UCSD-AML1 (cell line): ENCODE measurements around the gene SEC61G.

Experiments
- DNase-seq: peaks from one replicate; lab custom pipeline; 2025; ENCODE audit not compliant: unreplicated experiment; lab: John Stamatoyannopoulos, UW

SEC61G gene

GRCh38 chr7:54758702-54759592, at the start of gene SEC61G:
Gene SEC61G (minus strand): TSS chr7:54759211. CDS start chr7:54757588, 1,623 bp downstream.
- peak; percentile 88 for DNase-seq

GRCh38 chr7:54802841-54803240, 43.8 kb upstream of the SEC61G start:
- DNase-seq = no peak

DNA sequence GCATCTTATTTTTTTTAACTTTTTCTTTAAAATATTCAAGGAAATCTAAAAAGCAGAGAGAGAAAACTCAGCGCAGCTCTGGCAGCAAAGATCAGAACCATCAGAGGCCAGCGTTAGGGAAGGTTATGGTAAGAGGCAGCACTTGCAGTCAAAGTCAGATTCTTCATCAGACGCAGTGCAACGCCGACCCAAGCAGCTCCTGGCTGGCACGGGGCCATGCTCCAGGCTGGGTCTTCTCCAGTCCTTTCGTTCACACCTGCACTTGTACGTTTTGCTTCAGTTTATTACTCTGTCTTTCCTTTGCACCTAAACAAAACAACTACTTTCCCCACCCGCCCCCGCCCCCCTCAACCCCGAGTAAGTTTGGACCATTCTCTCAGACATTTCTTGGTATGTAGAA, 43.1 kb upstream of the SEC61G start:
- DNase-seq = no peak

DNA sequence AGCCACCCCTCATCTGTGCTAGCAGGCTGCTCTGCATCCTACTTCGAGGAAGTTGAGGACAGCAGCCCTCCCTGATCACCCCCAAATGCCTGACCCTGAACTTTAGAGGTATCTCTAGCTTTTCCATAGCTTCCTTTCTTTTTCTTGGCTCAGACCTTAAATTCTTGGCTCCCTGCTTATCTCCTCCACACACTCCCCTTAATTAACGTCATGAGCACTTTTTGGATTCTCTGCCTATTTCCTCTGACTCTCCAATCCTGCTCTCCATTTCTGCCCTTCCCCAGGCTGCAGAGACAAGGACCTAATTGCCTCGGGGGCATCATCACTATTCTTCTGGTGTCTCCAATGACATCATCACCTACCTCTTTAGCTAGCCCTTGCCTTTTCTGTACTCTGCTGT, 40.8 kb upstream of the SEC61G start:
- DNase-seq = no peak

DNA sequence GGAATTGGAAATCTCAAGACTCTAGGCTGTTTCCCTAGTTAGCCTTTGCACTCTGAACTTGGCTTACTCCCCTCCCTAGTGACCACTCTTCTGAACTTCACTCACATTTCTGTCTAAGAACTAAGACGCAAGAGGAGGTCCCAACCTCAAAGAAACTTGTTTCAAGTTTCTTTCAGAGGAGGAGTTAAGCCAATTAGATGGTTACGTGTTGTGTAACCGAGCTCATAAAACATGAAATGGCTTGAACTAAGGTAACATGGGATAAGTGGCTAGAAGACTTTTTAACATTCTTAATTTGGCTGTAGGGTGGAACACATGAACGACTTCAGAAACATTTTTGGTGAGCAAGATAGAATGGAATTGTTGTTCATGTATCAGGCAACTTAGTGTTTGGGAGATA, 39.5 kb upstream of the SEC61G start:
- DNase-seq = no peak

DNA sequence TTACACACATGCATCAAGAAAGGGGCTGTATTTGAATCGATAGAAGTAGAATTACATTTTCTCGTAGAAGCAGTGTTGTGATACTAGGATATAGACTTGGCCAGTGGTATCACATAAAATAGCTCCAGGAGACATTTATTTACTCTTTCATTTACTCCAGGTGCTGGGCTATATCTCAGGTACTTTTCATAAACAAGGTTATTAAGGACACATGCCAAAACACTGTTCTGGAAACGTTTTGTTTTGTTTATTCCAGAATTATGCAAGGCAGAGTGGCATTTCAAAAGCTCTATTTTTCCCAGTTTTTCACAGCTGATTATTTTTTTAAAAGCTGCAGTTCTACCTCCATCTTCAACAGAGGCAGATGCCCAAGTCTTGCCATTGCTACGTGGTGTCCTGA, 37.8 kb upstream of the SEC61G start:
- no peak for DNase-seq

DNA sequence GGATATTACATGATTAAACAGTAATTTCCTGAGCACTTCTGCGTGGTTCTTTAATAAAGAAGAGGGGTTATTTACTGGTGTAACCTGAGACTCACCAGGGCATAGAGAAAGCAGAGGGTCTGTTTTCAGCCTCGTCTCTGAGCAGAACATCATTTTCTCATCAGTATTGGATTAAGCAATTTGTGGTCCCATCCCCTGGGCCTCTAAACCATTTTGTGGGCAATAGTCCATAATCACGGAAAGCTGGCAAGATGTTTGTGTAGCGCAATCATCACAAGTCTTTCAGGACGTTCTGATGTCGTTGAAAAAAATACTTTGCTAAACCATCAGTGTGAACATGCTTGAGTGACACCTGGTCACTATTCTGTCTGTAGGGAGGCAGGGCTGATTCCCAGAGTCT, 37.1 kb upstream of the SEC61G start:
- DNase-seq = no peak

DNA sequence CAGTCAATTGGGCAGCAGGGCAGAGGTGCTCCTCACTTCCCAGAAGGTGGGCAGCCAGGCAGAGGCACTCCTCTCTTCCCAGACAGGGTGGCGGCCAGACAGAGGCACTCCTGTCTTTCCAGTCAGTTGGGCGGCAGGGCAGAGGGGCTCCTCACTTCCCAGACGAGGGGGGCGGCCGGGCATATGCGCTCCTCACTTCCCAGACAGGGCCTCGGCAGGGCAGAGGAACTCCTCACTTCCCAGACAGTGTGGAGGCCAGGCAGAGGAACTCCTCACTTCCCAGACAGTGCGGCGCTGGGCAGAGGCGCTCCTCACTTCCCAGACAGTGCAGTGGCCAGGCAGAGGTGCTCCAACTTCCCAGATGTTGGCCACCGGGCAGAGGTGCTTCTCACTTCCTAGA, 33.4 kb upstream of the SEC61G start:
- DNase-seq = no peak

DNA sequence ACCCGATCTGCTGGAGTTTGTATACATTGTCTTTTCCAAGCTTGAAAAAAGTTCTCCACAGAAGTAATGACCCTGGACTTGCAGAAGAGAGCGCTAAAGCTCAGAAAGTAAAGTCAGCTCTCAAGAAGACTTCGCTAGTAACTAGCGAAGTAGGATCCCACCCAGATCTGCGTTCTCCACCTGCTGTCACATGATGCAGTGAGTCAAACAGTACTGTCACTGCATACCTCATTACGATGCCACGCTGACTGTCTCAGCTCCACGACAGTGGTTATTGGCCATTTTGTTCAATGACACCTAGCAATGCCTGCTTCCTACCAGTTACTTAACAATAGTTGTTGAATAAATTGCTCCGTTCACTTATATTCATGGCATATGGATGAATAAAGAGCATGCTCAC, 29.7 kb upstream of the SEC61G start:
- DNase-seq = no peak

DNA sequence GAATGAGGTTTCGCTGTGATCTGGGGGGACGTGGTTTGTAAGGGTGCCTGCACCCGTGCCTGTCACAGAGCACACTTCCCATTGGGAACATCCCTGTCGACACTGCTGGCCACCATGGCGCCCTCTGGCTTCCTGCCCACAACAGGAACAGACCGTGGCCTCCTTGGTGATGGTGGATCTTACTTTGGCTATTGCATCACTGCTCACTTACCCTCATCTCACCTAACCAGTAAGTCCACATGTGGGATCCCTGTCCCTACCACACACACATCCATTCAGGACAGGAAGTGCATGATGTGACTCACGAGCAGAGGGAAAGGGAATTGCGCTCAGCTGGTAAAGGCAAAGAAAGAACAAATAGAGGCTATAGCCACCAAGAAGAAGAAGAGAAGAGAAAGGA, 26.2 kb upstream of the SEC61G start:
- no peak for DNase-seq

- no peak for DNase-seq
Observed at GRCh38 chr7:54783952-54784351, 24.9 kb upstream of the SEC61G start.

- no peak for DNase-seq
Observed at GRCh38 chr7:54782829-54783228, 23.8 kb upstream of the SEC61G start.

DNA sequence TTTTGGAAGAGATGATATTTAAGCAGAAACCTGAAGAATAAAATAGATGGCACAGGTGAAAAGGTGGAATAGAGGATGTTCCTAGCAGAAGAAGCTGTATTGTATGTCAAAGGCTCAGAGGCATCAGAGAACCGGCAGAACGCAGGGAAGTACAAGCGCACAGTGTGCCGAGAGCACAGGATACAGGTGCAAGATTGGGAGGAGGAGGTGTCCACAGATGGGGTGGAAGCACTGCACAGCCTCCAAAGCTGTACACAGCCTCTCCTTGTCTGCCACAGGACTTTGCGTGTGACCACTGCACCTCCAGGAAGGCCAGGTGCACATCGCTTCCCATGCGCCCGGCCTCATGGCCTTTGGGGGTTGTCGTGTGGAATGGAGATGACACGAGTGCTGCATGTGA, 23.3 kb upstream of the SEC61G start:
- DNase-seq = no peak

DNA sequence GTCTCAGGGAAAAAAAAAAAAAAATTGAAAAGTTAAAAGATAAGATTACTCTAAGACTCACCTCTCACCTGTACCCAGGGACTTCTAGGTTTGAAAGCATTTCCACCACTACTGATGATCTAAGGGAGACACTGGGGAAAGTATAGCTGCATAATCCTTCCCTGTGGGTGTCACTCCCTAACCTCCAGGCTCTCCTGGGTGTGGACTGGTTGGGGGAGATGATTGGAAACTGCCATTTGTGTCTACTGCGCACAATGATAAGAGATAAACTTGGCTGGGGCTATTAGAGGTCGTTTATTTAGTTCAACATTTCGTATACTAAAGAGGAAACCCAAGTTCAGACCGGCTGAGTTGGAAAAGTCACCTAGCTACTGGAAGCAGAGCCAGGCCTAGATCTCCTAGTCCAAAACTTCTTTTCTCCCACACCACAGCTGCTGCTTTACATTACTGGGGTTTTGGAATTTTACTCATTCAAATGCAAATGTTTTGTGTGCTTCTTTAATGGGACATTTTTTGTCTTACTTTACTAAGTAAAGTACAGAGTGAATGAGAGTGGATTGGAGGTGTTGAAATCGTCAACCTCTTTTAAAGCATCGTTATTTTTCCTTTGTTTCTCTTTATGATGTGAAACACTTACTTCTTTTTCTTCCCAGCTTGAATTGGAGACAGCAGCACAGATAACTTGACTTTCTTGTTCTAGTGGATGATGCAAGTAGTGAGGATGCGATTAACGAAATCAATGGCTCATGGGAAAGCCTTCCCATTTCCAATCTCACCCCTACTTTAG, 22.3 kb upstream of the SEC61G start:
- DNase-seq = no peak

DNA sequence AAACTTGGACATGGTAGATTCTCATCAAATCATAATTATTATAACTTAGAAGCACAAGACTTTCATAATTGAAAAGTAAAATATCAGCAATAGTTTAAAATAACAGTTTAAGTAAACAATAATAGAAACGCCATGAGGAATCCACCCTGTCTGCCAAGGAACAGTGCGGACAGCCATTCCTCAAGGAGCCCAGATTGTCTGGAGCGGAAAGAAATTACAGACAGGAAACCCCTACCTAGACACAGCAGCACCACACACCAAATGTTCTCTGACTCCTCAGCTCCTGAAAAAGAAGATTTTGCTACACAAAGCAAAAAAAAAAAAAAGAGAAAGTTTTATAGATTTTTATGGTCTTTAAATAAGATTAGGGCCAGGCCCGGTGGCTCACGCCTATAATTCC, 21.5 kb upstream of the SEC61G start:
- no peak for DNase-seq

DNA sequence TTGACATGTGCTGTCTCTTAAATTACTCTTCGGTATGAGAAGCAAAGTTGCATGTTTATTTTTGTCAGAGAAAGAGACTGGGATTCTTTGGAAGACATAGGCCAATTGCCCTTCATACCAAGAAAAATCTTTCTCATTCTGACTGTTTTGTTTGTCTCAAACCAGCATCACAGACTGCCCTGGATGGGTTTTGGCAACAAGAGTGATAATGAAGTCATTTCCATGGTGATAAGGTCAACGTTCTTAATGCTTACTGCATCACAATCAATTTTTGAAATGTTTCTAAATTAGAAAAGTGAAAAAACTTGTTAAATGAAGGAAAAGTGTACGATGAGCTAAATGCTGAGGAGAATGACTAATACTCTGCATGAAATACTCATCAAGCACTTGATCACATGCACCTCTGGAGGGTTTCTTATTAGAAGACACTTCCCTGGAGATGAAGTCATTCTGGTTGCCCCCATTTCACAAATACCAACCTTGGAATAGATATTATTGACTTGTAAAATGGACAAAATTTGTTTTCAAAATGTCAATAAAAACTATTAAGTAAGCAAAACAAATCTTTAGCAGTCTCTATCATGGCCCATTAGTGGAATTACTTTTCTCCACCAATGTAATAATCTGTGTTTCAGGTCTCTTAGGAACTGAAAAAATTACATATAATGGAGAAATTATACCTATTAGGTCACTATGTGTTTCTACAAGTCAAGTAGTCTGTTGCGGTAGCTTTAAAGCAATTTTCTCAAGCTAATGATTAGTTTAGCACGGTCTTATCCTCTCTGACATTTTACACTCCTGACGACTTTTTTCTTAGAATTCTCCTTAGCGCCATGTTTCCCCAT, 19.9 kb upstream of the SEC61G start:
- no peak for DNase-seq

DNA sequence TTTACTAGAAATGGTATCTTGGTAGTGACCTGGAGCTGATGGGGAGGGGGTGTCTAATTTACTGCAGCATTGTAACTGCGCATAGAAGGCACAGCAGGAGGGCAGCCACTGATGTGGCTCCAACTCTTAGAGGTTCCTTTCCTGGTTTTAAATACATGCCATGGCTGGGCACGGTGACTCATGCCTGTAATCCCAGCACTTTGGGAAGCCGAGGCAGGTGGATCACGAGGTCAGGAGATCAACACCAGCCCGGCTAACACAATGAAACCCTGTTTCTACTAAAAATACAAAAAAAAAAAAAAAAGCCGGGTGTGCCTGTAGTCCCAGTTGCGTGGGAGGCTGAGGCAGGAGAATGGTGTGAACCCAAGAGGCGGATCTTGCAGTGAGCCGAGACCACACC, 19.2 kb upstream of the SEC61G start:
- no peak for DNase-seq

GRCh38 chr7:54774785-54775740, 16.1 kb upstream of the SEC61G start:
- DNase-seq = no peak

DNA sequence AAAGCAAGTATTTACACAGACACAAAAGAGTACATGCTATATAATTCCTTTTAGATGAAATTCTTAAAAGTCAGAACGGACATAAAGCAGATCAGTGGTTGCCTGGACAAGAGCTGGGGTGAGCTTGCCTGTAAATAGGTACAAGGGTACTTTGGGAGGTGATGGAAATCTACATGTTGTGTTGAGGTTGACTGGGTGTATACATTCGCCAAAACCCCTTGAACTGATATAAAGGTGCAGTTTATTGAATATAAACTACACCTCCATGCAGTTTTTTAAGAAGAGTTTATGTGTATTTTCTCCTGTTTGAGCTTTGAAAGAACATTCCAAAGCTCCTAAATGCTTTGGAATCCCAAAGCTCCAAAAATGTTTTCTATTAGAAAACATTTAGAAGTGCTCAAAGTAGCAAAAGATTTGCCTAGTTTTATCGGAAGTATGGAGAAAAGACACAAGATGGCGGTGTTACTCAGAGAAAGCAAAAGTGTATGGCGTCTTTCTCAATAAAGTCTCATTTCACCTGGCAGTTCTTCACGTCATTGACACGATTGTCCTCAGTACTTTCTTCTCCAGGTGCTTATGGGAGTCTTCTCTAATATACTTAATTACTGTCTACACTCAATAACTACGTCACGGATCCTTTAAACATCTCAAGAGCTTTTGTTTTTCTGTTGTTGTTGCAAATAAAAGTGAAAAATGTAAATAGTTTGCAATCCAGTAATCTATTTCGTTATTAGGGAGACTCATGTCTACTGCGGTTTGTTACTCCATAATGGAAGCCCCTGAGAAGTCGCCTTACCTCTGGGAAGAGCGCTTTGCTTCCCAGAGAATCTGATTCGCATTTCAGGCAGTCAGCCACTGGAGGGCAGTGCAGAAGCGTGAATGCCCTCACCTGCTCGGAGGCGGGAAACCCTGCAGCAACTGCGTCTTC, 14.7 kb upstream of the SEC61G start:
- peak; percentile 36 for DNase-seq
